Tibial nerve (tissue), 4 donors: ENCODE measurements around the gene SRPRB. TPM values are rescaled to one million over a fixed set of nuclear protein-coding genes. Genes with fewer than 3 reads are reported as not detected.

Experiments
- DNase-seq, 2 donors: peaks; one replicate each; pipeline ENCODE4 v3.0.0-alpha.2; 2019; ENCODE audit warnings: low spot score in 2 of 2
- H3K27ac ChIP-seq, 4 donors: fragments of 200-600 bp; sonication (generic) in 3 of 4; one replicate each; pipeline ENCODE4 v1.5.1; 2017 to 2019; ENCODE audit warnings: mild to moderate bottlenecking in 1 of 4
- H3K27me3 ChIP-seq, 2 donors: fragments of 200-600 bp; sonication (generic) in 1 of 2; one replicate each; pipeline versions ENCODE4 v1.5.1 to v1.6.0; 2017 to 2019
- H3K36me3 ChIP-seq, 3 donors: fragments of 200-600 bp; sonication (generic); one replicate each; pipeline ENCODE4 v1.5.1; 2018 to 2019
- H3K4me1 ChIP-seq, 4 donors: fragments of 200-600 bp; sonication (generic) in 3 of 4; one replicate each; pipeline ENCODE4 v1.5.1; 2017 to 2019
- H3K4me3 ChIP-seq, 4 donors: fragments of 200-600 bp; sonication (generic) in 3 of 4; one replicate each; pipeline ENCODE4 v1.5.1; 2017 to 2019; ENCODE audit warnings: mild to moderate bottlenecking in 1 of 4, moderate library complexity in 1 of 4
- H3K9me3 ChIP-seq, 4 donors: fragments of 200-600 bp; sonication (generic) in 3 of 4; one replicate each; pipeline ENCODE4 v1.5.1; 2017 to 2019
- EP300 ChIP-seq, 2 donors: sonication (generic); formaldehyde crosslinking; IDR thresholded peaks; one replicate each; pipeline ENCODE4 v1.6.1; 2017; ENCODE audit warnings: antibody characterized with exemption in 2 of 2, mild to moderate bottlenecking in 1 of 2
- POLR2A ChIP-seq, 2 donors: fragments of 450-650 bp; IDR thresholded peaks; one replicate each; pipeline ENCODE4 v1.6.1; 2017; ENCODE audit warnings: antibody characterized with exemption in 2 of 2, mild to moderate bottlenecking in 2 of 2, moderate library complexity in 2 of 2
- WGBS, 2 donors: methylation state at CpG; one replicate each; pipeline ENCODE4 v1.1.5; 2018; 5-methylcytosine and 5-hydroxymethylcytosine counted together
- total RNA-seq, 4 donors: library from RNA; depleted of rRNA; stranded (reverse); fragments of >200 nt; gene quantifications; one replicate each; pipeline ENCODE4 v1.1.0, GENCODE V29; 2016
- TF ChIP-seq, protein P1 (sequence below), 5 experiments: fragments of 200-600 bp in 3 of 5; fragments of 450-650 bp in 2 of 5; sonication (generic) in 3 of 5; IDR thresholded peaks; one replicate each; pipeline ENCODE4 v1.5.1; 2016 to 2019; ENCODE audit warnings: antibody characterized with exemption in 5 of 5, mild to moderate bottlenecking in 3 of 5, moderate library complexity in 2 of 5

SRPRB gene
- total RNA-seq, 4 donors from 2014 or later = 14.3 to 19.7 (median 18.0) TPM

DNA sequence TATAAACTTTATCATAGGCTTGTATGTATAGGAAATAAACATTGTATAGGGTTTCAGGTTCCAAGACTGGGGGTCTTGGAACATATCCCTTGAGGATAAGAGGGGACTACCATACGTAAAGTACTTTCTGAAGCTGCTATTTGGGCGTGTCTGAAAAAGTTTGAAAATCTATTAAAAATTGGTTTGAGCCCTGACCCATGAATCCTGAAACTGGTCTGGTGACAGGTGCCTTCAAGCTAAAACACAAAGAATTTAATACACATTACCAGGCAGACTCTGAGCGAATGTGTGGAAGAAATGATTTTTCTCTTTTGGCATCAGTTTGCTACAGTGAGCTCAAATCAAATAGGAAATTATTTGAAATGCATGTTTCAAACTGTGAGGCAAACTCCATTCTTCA is 43.1 kb upstream of the SRPRB start:
- 63 to 83% methylated on average over 3 of the region's 3 CpGs for WGBS, 2 donors
- H3K36me3 ChIP-seq = no peaks in the 10 kb centered on the region
- no peaks in the 10 kb centered on the region for H3K9me3 ChIP-seq
- H3K27me3 ChIP-seq = no peaks in the 10 kb centered on the region
- no peak overlapping the region for H3K4me3 ChIP-seq
- H3K4me1 ChIP-seq = peaks cover 0 to 7% (median 0%) of the 10 kb centered on the region in 4 donors
- no peak for DNase-seq
- H3K27ac ChIP-seq = no peak overlapping the region
- TF ChIP-seq, protein P1, sequence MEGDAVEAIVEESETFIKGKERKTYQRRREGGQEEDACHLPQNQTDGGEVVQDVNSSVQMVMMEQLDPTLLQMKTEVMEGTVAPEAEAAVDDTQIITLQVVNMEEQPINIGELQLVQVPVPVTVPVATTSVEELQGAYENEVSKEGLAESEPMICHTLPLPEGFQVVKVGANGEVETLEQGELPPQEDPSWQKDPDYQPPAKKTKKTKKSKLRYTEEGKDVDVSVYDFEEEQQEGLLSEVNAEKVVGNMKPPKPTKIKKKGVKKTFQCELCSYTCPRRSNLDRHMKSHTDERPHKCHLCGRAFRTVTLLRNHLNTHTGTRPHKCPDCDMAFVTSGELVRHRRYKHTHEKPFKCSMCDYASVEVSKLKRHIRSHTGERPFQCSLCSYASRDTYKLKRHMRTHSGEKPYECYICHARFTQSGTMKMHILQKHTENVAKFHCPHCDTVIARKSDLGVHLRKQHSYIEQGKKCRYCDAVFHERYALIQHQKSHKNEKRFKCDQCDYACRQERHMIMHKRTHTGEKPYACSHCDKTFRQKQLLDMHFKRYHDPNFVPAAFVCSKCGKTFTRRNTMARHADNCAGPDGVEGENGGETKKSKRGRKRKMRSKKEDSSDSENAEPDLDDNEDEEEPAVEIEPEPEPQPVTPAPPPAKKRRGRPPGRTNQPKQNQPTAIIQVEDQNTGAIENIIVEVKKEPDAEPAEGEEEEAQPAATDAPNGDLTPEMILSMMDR (IDR thresholded peaks at IDR 0.05) = no peak
- TF ChIP-seq POLR2A (IDR thresholded peaks at IDR 0.05) (no peak), EP300 (IDR thresholded peaks at IDR 0.05) (no peak)

DNA sequence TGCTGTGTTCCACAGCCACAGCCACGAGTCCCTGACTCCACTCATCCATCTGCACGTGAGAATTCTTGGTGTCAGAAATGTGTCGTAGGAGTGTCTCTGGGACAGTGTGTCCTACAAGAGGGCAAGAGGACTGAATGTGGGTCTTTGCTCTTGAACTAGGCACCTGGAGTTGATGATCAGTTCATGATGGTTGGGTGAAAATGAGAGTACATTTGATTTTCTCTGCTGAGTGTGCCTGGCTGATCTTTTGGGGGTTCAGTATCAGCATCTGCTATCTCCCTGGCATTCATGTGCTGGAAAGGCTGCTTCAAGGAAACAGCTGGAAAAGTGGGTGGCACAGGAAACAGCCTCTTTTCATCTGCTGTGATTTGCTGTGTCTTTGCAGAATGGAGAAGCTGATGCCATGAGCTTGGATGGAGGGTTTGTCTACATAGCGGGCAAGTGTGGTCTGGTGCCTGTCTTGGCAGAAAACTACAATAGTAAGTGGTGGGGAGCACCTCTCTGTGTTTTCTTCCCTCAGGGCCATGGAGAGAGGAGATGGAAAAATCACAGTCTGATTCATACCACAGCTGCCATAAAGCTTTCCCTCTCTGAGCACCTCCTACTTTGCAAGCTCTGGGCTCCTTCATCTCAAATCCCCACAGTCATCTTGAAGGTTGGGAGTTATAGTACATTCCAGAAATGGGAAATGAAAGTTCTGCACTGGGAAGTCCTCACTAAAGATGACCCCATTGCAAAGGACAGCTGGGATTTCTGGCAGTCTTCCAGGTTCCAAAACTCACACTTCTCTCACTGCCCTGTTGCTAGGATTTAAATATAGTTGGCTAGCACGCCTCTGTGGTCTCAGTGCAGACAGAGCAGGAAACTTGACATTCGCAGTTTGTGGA is 41.6 kb upstream of the SRPRB start:
- TF ChIP-seq, protein P1 (IDR thresholded peaks at IDR 0.05) = no peak
- TF ChIP-seq EP300 (IDR thresholded peaks at IDR 0.05) = peak in 1 of 2 donors; percentile 26
- DNase-seq = peak in 1 of 2 donors; percentile 31
- H3K9me3 ChIP-seq = no peaks in the 10 kb centered on the region
- H3K4me1 ChIP-seq = peaks cover 0 to 7% (median 0%) of the 10 kb centered on the region in 4 donors
- H3K27me3 ChIP-seq = no peaks in the 10 kb centered on the region
- WGBS, 2 donors = 52 to 61% methylated on average over 6 of the region's 6 CpGs
- H3K36me3 ChIP-seq = no peaks in the 10 kb centered on the region
- no peak overlapping the region for H3K27ac ChIP-seq
- H3K4me3 ChIP-seq = no peak overlapping the region

DNA sequence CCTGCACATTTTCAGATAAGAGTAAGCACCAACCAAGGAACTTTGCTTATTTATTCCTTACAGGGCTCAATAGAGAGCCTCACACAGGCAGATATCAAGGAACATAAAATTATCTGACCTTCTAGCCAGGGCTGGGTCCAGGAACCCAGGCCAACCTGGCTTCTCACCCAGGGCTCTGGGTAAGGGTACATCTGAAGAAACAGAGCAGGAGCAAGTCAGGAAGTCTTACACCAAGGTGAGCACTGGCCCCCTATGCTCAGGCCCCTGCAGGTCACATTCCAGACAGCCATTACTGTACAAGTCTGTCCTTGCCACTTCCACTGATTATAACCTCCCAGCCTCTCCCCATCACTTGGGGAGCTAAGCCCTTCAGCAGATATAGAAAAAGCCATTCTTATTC is 40.4 kb upstream of the SRPRB start:
- H3K27ac ChIP-seq = no peak overlapping the region
- DNase-seq = no peak
- TF ChIP-seq, protein P1 (IDR thresholded peaks at IDR 0.05) = no peak
- TF ChIP-seq EP300 (IDR thresholded peaks at IDR 0.05) = no peak
- TF ChIP-seq POLR2A (IDR thresholded peaks at IDR 0.05) = no peak
- no peaks in the 10 kb centered on the region for H3K27me3 ChIP-seq
- H3K36me3 ChIP-seq = peaks cover 0 to under 1% (median 0%) of the 10 kb centered on the region in 3 donors
- H3K4me3 ChIP-seq = no peak overlapping the region
- peaks cover 0 to 7% (median 0%) of the 10 kb centered on the region in 4 donors for H3K4me1 ChIP-seq
- no peaks in the 10 kb centered on the region for H3K9me3 ChIP-seq

DNA sequence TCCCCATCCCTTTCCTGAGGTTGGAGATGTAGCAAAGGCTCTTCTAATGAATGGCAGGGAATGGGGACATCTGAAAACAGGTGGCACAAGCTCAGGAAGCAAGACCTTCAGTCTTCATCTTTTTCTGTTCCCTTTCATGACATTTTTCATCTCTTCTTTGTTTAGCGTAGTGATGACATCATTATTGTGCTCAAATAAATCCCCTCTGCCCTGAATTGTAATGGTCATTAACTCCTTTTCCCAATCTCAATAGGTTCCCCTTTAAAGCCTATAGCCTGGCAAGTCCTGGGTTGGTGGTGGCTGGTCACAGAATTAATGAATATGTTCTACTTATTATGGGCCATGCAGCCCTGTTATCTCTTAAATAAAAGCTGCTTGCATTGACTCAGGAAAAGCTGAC is 38.0 kb upstream of the SRPRB start:
- no peaks in the 10 kb centered on the region for H3K9me3 ChIP-seq
- no peak overlapping the region for H3K27ac ChIP-seq
- DNase-seq = no peak
- no peaks in the 10 kb centered on the region for H3K27me3 ChIP-seq
- TF ChIP-seq POLR2A (IDR thresholded peaks at IDR 0.05) (no peak), EP300 (IDR thresholded peaks at IDR 0.05) (no peak)
- TF ChIP-seq, protein P1 (IDR thresholded peaks at IDR 0.05) = no peak
- H3K4me1 ChIP-seq = peaks cover 0 to 7% (median 0%) of the 10 kb centered on the region in 4 donors
- 76 to 81% methylated on average over 1 of the region's 1 CpG for WGBS, 2 donors
- H3K36me3 ChIP-seq = peaks cover 0 to 6% (median 0%) of the 10 kb centered on the region in 3 donors
- no peak overlapping the region for H3K4me3 ChIP-seq

DNA sequence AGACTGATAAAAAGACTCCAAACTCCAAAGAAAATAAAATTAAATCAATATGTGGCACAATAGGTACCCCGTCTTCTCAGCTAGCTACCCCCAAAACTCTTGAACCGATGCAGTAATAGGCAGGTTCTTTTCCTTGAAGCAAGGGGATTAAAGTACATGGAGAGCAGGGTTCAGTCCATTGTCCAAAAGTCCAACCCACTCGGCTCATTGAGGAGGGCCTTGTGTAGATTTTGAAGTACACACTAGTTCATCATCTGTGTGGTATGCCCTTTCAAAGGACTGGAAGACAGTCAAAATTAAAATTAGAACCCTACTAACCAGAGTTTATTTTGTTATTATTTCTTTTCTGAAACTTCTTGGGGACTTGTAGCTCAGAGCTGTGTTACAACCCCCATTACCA is 36.1 kb upstream of the SRPRB start:
- no peak overlapping the region for H3K27ac ChIP-seq
- no peak for DNase-seq
- TF ChIP-seq EP300 (IDR thresholded peaks at IDR 0.05) = no peak
- no peak for TF ChIP-seq POLR2A (IDR thresholded peaks at IDR 0.05)
- TF ChIP-seq, protein P1 (IDR thresholded peaks at IDR 0.05) = no peak

More for the DNA sequence above, 36.1 kb upstream of the SRPRB start:
- Histone ChIP-seq H3K36me3 (peaks cover 0 to 6% (median 0%) of the 10 kb centered on the region in 3 donors), H3K4me1 (peaks cover 0 to 1% (median 0%) of the 10 kb centered on the region in 4 donors), H3K9me3 (no peaks in the 10 kb centered on the region), H3K4me3 (no peak overlapping the region), H3K27me3 (no peaks in the 10 kb centered on the region)
- 89 to 91% methylated on average over 3 of the region's 3 CpGs for WGBS, 2 donors
